H1 (cell line): ENCODE data around the gene NMT1. TPM values are rescaled to one million over a fixed set of nuclear protein-coding genes. Genes with fewer than 3 reads are reported as not detected.

Experiments
- BRCA1 ChIP-seq: IDR thresholded peaks from 2 replicates; pipeline ENCODE4 v1.6.1; 2012; ENCODE audit warnings: low read depth, low read length, improper control_type of control experiment
- MAFK ChIP-seq: IDR thresholded peaks from 2 replicates; pipeline ENCODE4 v1.6.1; 2012; ENCODE audit warnings: low read depth, mild to moderate bottlenecking, improper control_type of control experiment, low read length
- RFX5 ChIP-seq: IDR thresholded peaks from 2 replicates; pipeline ENCODE4 v1.6.1; 2011; ENCODE audit warnings: low read depth, low read length, improper control_type of control experiment, borderline replicate concordance
- polyA plus RNA-seq, 7 experiments: library from polyadenylated mRNA; depleted of rRNA in 3 of 7; stranded (reverse) in 5 of 7; unstranded in 2 of 7; fragments of >200 nt in 5 of 7; fragments of 200-250 nt in 2 of 7; gene quantifications; 1 replicate in 5 of 7; 2 replicates in 1 of 7; 4 replicates in 1 of 7; pipeline versions ENCODE4 v1.2.1 to v1.2.3, GENCODE V29; 2011 to 2013; ENCODE audit warnings: missing spikeins in 2 of 7, mixed read lengths in 2 of 7
- total RNA-seq: library from RNA; stranded (reverse); fragmentation: NEBNext Ultra II Directional; extraction: Animal tissue kit (Norgen Biotek cat#: 25700); gene quantifications from 2 replicates; pipeline ENCODE4 v1.2.1, GENCODE V29; 2021
- TF ChIP-seq, protein P1 (sequence below): fragments of 300-600 bp; sonication (generic); IDR thresholded peaks from 2 replicates; pipeline ENCODE4 v1.7.1; 2012; ENCODE audit warnings: low read length, moderate library complexity, mild to moderate bottlenecking, inconsistent platforms; ENCODE audit not compliant: insufficient replicate concordance
- TF ChIP-seq, protein P2 (sequence below), 3 experiments: IDR thresholded peaks; 1 replicate in 2 of 3; 2 replicates in 1 of 3; pipeline versions ENCODE4 v1.5.1 to v1.6.1; 2011; ENCODE audit warnings: low read length in 3 of 3, mild to moderate bottlenecking in 3 of 3, inconsistent platforms in 2 of 3, low read depth in 1 of 3, moderate library complexity in 1 of 3; ENCODE audit not compliant: insufficient read depth in 1 of 3; ENCODE audit errors: control extremely low read depth in 1 of 3
- TF ChIP-seq, protein P3 (sequence below): IDR thresholded peaks from 2 replicates; pipeline ENCODE4 v1.6.1; 2011; ENCODE audit warnings: low read depth, mild to moderate bottlenecking, low read length; ENCODE audit not compliant: insufficient read depth

NMT1 gene
- total and polyA plus RNA-seq, 2 of the 8 experiments (the other 6 are each of a cell fraction or from before 2014, with no cell fraction given) = 42.9 to 149 TPM

DNA sequence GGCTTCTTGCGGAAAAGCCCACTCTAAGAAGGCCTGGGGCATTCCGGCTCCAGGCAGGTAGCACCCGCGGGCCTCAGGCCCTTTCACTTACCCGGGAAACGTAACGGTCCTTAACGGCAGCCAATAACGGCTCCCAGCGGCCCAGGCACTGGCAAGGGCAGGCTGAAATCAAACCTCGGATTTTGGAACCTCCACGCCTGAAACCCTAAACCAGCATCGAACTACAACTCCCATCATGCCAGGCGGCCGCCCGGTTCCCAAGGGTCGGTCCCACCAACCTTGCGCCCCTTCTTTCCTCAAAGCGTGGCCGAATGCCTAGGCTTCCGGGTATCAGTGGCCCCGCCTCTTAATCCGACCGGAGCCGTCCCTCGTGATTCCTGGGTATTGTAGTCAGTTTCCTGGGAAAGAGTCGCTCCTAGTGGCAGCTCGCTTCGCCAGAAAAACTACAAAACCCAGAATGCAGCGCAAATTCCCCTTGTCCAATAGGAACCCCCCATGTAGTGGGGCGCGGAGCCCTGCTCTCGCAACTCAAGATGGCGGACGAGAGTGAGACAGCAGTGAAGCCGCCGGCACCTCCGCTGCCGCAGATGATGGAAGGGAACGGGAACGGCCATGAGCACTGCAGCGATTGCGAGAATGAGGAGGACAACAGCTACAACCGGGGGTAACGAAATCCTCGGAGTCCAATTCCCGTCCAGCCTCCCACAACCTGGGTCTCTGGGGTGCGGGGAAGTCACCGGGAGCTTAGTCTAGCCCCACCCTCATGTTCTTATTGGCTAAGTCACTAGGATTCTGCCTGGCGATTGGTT lies at the start of gene NMT1 (continued):
- TF ChIP-seq, protein P1, sequence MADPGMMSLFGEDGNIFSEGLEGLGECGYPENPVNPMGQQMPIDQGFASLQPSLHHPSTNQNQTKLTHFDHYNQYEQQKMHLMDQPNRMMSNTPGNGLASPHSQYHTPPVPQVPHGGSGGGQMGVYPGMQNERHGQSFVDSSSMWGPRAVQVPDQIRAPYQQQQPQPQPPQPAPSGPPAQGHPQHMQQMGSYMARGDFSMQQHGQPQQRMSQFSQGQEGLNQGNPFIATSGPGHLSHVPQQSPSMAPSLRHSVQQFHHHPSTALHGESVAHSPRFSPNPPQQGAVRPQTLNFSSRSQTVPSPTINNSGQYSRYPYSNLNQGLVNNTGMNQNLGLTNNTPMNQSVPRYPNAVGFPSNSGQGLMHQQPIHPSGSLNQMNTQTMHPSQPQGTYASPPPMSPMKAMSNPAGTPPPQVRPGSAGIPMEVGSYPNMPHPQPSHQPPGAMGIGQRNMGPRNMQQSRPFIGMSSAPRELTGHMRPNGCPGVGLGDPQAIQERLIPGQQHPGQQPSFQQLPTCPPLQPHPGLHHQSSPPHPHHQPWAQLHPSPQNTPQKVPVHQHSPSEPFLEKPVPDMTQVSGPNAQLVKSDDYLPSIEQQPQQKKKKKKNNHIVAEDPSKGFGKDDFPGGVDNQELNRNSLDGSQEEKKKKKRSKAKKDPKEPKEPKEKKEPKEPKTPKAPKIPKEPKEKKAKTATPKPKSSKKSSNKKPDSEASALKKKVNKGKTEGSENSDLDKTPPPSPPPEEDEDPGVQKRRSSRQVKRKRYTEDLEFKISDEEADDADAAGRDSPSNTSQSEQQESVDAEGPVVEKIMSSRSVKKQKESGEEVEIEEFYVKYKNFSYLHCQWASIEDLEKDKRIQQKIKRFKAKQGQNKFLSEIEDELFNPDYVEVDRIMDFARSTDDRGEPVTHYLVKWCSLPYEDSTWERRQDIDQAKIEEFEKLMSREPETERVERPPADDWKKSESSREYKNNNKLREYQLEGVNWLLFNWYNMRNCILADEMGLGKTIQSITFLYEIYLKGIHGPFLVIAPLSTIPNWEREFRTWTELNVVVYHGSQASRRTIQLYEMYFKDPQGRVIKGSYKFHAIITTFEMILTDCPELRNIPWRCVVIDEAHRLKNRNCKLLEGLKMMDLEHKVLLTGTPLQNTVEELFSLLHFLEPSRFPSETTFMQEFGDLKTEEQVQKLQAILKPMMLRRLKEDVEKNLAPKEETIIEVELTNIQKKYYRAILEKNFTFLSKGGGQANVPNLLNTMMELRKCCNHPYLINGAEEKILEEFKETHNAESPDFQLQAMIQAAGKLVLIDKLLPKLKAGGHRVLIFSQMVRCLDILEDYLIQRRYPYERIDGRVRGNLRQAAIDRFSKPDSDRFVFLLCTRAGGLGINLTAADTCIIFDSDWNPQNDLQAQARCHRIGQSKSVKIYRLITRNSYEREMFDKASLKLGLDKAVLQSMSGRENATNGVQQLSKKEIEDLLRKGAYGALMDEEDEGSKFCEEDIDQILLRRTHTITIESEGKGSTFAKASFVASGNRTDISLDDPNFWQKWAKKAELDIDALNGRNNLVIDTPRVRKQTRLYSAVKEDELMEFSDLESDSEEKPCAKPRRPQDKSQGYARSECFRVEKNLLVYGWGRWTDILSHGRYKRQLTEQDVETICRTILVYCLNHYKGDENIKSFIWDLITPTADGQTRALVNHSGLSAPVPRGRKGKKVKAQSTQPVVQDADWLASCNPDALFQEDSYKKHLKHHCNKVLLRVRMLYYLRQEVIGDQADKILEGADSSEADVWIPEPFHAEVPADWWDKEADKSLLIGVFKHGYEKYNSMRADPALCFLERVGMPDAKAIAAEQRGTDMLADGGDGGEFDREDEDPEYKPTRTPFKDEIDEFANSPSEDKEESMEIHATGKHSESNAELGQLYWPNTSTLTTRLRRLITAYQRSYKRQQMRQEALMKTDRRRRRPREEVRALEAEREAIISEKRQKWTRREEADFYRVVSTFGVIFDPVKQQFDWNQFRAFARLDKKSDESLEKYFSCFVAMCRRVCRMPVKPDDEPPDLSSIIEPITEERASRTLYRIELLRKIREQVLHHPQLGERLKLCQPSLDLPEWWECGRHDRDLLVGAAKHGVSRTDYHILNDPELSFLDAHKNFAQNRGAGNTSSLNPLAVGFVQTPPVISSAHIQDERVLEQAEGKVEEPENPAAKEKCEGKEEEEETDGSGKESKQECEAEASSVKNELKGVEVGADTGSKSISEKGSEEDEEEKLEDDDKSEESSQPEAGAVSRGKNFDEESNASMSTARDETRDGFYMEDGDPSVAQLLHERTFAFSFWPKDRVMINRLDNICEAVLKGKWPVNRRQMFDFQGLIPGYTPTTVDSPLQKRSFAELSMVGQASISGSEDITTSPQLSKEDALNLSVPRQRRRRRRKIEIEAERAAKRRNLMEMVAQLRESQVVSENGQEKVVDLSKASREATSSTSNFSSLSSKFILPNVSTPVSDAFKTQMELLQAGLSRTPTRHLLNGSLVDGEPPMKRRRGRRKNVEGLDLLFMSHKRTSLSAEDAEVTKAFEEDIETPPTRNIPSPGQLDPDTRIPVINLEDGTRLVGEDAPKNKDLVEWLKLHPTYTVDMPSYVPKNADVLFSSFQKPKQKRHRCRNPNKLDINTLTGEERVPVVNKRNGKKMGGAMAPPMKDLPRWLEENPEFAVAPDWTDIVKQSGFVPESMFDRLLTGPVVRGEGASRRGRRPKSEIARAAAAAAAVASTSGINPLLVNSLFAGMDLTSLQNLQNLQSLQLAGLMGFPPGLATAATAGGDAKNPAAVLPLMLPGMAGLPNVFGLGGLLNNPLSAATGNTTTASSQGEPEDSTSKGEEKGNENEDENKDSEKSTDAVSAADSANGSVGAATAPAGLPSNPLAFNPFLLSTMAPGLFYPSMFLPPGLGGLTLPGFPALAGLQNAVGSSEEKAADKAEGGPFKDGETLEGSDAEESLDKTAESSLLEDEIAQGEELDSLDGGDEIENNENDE = no peak
- 0 out of 2 replicates have a peak, but pooled peaks have one; percentile 22 for TF ChIP-seq RFX5
- TF ChIP-seq MAFK = peak; percentile 28; the same call in 1 of the 2 replicates
- peak; percentile 55 for TF ChIP-seq BRCA1
- TF ChIP-seq, protein P2, sequence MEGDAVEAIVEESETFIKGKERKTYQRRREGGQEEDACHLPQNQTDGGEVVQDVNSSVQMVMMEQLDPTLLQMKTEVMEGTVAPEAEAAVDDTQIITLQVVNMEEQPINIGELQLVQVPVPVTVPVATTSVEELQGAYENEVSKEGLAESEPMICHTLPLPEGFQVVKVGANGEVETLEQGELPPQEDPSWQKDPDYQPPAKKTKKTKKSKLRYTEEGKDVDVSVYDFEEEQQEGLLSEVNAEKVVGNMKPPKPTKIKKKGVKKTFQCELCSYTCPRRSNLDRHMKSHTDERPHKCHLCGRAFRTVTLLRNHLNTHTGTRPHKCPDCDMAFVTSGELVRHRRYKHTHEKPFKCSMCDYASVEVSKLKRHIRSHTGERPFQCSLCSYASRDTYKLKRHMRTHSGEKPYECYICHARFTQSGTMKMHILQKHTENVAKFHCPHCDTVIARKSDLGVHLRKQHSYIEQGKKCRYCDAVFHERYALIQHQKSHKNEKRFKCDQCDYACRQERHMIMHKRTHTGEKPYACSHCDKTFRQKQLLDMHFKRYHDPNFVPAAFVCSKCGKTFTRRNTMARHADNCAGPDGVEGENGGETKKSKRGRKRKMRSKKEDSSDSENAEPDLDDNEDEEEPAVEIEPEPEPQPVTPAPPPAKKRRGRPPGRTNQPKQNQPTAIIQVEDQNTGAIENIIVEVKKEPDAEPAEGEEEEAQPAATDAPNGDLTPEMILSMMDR (IDR thresholded peaks at IDR 0.05; ENCODE audit: control extremely low read depth in 1 of 3, insufficient read depth in 1 of 3, low read depth in 1 of 3, low read length in 3 of 3) = peak in 1 of 3 experiments; percentile 2; a peak in 1 of 4 replicates
- TF ChIP-seq, protein P3, sequence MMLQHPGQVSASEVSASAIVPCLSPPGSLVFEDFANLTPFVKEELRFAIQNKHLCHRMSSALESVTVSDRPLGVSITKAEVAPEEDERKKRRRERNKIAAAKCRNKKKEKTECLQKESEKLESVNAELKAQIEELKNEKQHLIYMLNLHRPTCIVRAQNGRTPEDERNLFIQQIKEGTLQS = no peak
